Activated naive CD4-positive, alpha-beta T cell treated with anti-CD3 and anti-CD28 coated beads, Interleukin-2, amount 10 ng/mL, durations not matched to agents 5 hours and 36 hours (primary cell): Measurements from ENCODE around the gene HTR1D. TPM values are rescaled to one million over a fixed set of nuclear protein-coding genes. Genes with fewer than 3 reads are reported as not detected.

ENCODE experiments used
- total RNA-seq, 2 experiments: library from RNA; stranded (reverse); gene quantifications; one replicate each; pipeline ENCODE4 v1.2.3, GENCODE V29; 2021

The HTR1D gene, protein sequence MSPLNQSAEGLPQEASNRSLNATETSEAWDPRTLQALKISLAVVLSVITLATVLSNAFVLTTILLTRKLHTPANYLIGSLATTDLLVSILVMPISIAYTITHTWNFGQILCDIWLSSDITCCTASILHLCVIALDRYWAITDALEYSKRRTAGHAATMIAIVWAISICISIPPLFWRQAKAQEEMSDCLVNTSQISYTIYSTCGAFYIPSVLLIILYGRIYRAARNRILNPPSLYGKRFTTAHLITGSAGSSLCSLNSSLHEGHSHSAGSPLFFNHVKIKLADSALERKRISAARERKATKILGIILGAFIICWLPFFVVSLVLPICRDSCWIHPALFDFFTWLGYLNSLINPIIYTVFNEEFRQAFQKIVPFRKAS
- not detected for total RNA-seq

DNA sequence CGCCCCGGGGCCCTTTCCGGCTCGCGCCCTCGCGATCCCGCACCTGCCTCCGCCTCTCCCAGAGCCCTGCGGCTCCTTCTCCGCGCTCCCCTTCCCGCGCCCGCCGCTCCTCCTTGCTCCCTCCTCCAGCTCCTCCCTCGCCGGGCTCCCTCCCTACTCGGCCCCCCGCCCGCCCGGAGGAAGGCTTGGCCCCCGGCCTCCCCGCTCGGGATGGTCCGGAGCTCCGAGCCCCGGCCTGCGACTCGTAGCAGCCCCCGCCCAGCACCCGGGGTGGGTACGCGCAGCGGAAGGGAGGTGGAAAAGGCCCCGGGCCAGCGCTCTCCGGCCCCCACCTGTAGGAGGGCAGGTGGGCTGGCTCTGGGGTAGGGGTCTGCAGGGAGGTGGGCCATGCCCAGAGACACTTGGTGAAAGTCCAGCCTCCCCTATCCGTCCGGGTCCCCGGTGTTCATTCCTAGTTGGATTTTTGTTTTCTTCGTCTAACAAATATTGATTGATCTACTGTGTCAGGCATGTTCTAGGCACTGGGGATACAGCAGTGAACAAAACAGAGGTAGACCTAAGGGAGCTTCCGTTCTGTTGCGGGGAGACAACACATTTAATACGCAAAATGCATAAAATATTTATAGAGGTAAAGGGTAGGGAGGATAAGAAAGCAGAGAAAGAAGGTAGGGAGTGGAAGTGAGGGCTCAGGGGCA lies at the start of gene HTR1D:
HTR1D (minus strand) TSS at position 82 of the 695 bp plus-strand sequence. CDS start 23,283 bp downstream, outside the sequence.

DNA sequence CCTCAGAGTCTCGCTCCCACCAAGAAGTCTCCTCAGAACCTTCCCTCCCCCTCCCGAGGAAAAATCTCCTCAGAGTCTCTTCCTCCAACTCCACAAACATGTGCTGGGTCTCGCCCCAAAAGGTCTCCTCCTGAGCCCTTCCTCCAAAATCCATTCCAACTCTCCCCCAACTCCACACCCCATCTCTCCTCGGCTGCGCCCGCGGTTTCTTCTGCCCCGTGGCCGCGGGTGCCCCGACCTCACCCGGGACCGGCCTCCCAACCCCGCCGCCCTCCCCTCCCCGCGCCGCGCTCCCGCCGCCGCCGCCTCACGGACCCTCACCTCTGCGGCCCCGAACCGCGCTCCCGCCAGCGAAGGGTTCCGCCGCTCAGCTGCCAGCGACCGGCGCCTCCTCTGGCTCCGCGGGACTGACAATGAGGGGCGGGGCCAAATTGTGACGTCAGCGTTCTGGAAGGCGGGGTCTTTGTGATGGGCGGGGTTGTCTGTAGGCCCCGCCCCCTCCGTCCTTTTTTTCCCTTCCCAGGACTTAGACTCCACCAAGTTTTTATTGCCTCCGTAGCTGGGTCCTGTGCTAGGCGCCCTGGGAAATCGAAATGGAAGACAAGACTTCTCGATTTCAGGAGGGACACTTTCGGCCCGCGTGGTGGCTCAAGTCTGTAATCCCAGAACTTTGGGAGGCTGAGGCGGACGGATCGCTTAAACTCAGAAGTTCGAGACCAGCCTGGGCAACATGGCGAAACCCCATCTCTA lies 48.7 kb downstream of the HTR1D start, which contains the start of gene LUZP1:
LUZP1 (minus strand) TSS at position 412 of the 750 bp plus-strand sequence.

Other genes with a start within 250 kb of the HTR1D start
- not detected for gene LACTBL1, start 244.6 kb downstream of the HTR1D start, total RNA-seq
- gene TEX46, start 201.7 kb downstream of the HTR1D start, total RNA-seq: not detected
- gene KDM1A, start 198.0 kb downstream of the HTR1D start, total RNA-seq: 10 to 100 TPM; 48.8 to 49.1 TPM
- gene LUZP1, start 48.6 kb downstream of the HTR1D start, total RNA-seq: 10 to 100 TPM; 17.8 to 18.7 TPM
- gene HNRNPR, start 126.8 kb upstream of the HTR1D start, total RNA-seq: 100 to 1,000 TPM; 157 to 163 TPM
- 1 to 10 TPM; 7.2 to 7.3 TPM for gene ZNF436, start 152.3 kb upstream of the HTR1D start, total RNA-seq
- gene TCEA3, start 207.2 kb upstream of the HTR1D start, total RNA-seq: 10 to 100 TPM; 59.4 to 62.2 TPM